ENCODE data around the gene PFDN2.

DNA sequence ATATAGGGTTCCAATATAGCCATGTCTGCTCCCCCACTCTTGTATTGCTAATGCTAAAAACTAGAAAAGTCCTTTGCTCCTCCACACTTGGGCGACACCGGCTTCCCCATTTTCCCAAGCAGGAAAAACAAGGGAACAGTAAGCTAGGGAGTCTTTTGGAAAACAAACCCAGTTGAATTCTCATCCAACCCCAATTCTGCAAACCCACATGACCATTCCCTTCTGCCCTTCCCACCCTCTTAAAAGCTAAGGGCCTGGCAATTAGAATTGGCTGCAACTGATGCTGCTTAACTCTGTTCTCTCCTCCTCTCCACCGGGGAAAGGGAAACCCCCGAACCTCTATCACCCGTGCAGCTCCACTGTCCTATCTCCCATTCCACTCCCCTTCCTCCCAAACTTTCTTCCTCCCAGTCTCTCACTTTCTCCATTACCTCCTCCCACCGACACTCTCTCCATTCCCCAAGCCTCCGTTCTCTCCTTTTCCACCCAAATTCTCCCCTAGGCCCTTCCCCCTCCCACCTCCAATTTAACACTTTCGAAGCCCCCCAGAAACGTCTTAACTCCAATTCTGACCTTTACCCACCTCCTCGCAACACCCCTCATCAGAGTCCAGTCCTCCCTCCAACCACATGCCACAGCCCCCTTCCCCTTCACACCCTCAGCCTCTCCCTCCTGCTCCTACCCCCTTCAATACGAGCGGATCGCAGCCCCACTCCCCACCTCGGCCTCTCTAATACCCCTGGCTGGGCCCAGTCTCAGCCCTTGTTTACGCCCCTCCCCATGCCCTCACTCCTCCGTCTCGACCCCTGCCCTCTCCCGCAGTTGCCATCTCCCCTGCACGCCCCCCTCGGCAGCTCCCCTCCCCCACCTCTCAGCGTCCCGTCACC, 13.9 kb upstream of the PFDN2 start:
- TF ChIP-seq POLR2AphosphoS5 (IDR thresholded peaks at IDR 0.05) = no peak
- TF ChIP-seq, protein P1, sequence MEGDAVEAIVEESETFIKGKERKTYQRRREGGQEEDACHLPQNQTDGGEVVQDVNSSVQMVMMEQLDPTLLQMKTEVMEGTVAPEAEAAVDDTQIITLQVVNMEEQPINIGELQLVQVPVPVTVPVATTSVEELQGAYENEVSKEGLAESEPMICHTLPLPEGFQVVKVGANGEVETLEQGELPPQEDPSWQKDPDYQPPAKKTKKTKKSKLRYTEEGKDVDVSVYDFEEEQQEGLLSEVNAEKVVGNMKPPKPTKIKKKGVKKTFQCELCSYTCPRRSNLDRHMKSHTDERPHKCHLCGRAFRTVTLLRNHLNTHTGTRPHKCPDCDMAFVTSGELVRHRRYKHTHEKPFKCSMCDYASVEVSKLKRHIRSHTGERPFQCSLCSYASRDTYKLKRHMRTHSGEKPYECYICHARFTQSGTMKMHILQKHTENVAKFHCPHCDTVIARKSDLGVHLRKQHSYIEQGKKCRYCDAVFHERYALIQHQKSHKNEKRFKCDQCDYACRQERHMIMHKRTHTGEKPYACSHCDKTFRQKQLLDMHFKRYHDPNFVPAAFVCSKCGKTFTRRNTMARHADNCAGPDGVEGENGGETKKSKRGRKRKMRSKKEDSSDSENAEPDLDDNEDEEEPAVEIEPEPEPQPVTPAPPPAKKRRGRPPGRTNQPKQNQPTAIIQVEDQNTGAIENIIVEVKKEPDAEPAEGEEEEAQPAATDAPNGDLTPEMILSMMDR (IDR thresholded peaks at IDR 0.05 in 8 of 11, conservative IDR thresholded peaks at IDR 0.05 in 3 of 11) = no peak
